WTC11 (cell line): ENCODE data around the gene RAI14. TPM values are rescaled to one million over a fixed set of nuclear protein-coding genes. Genes with fewer than 3 reads are reported as not detected.

Experiments
- ATAC-seq: fragments of 200-7000 bp; cut with Tn5 transposase; 2 replicates; pipeline ENCODE4 v1.10.0; 2021; ENCODE audit warnings: mild to moderate bottlenecking, moderate library complexity
- CTCF ChIA-PET: fragments of 300-600 bp; sonication (Branson Sonifier 250); formaldehyde crosslinking; loops from one replicate; lab custom pipeline; 2021; ENCODE audit warnings: antibody characterized with exemption; lab: Charles Lee
- POLR2A ChIA-PET: fragments of 350-600 bp; sonication (Branson Sonifier 250); formaldehyde crosslinking; loops from one replicate; lab custom pipeline; 2021; ENCODE audit warnings: antibody characterized with exemption; lab: Charles Lee
- DNase-seq: peaks from one replicate; pipeline ENCODE4 v3.0.0; 2021; ENCODE audit warnings: low spot score
- H3K27ac Mint-ChIP-seq: 2 replicates; pipeline ENCODE4 v1.8.0; 2021; ENCODE audit warnings: mixed read lengths
- H3K27me3 Mint-ChIP-seq: 2 replicates; pipeline ENCODE4 v1.8.0; 2021; ENCODE audit warnings: low read depth, mild to moderate bottlenecking, moderate library complexity, mixed read lengths
- H3K36me3 Mint-ChIP-seq: 2 replicates; pipeline ENCODE4 v1.8.0; 2021; ENCODE audit warnings: mixed read lengths
- H3K4me1 Mint-ChIP-seq: 2 replicates; pipeline ENCODE4 v1.8.0; 2022; ENCODE audit warnings: mixed read lengths
- H3K4me3 Mint-ChIP-seq: 2 replicates; pipeline ENCODE4 v1.8.0; 2021; ENCODE audit warnings: mild to moderate bottlenecking, moderate library complexity, mixed read lengths
- H3K9me3 Mint-ChIP-seq: 2 replicates; pipeline ENCODE4 v1.8.0; 2021; ENCODE audit warnings: mixed read lengths
- FOXK1 ChIP-seq: sonication (generic); formaldehyde crosslinking; IDR thresholded peaks from 2 replicates; pipeline ENCODE4 v1.8.0; 2022; ENCODE audit warnings: mild to moderate bottlenecking, moderate library complexity, missing genetic modification reagents
- GABPB1 ChIP-seq: sonication (generic); formaldehyde crosslinking; IDR thresholded peaks from 2 replicates; pipeline ENCODE4 v1.8.1; 2023; ENCODE audit warnings: mild to moderate bottlenecking, missing genetic modification reagents
- IRF2 ChIP-seq: sonication (generic); formaldehyde crosslinking; IDR thresholded peaks from 2 replicates; pipeline ENCODE4 v1.8.0; 2022; ENCODE audit warnings: low read depth, missing genetic modification reagents, borderline replicate concordance
- MYBL2 ChIP-seq: sonication (generic); formaldehyde crosslinking; IDR thresholded peaks from 2 replicates; pipeline ENCODE4 v1.8.1; 2023; ENCODE audit warnings: mild to moderate bottlenecking, moderate library complexity, missing genetic modification reagents
- NR3C1 ChIP-seq: sonication (generic); formaldehyde crosslinking; conservative IDR thresholded peaks from 2 replicates; pipeline ENCODE4 v1.8.1; 2023; ENCODE audit warnings: low read depth, mild to moderate bottlenecking, missing genetic modification reagents
- OVOL2 ChIP-seq: fragments of 250-450 bp; sonication (Bioruptor Pico); IDR thresholded peaks from 2 replicates; pipeline ENCODE4 v1.9.0; 2021; ENCODE audit warnings: mild to moderate bottlenecking, borderline replicate concordance
- PRDM15 ChIP-seq: sonication (generic); formaldehyde crosslinking; IDR thresholded peaks from 2 replicates; pipeline ENCODE4 v1.8.0; 2022; ENCODE audit warnings: missing genetic modification reagents
- RELA ChIP-seq: sonication (generic); formaldehyde crosslinking; IDR thresholded peaks from 2 replicates; pipeline ENCODE4 v1.8.1; 2022; ENCODE audit warnings: missing genetic modification reagents, mild to moderate bottlenecking, borderline replicate concordance
- TP53 ChIP-seq: sonication (generic); formaldehyde crosslinking; IDR thresholded peaks from 2 replicates; pipeline ENCODE4 v1.8.1; 2023; ENCODE audit warnings: mild to moderate bottlenecking, missing genetic modification reagents
- ZMAT4 ChIP-seq: fragments of 250-450 bp; sonication (Bioruptor Pico); IDR thresholded peaks from 2 replicates; pipeline ENCODE4 v1.9.0; 2021; ENCODE audit warnings: mild to moderate bottlenecking
- ZNF121 ChIP-seq: sonication (generic); formaldehyde crosslinking; IDR thresholded peaks from 2 replicates; pipeline ENCODE4 v1.8.0; 2023; ENCODE audit warnings: missing genetic modification reagents
- ZNF317 ChIP-seq: sonication (generic); formaldehyde crosslinking; IDR thresholded peaks from 2 replicates; pipeline ENCODE4 v1.8.1; 2023; ENCODE audit warnings: low read depth, mild to moderate bottlenecking, moderate library complexity, missing genetic modification reagents, borderline replicate concordance
- ZNF416 ChIP-seq: fragments of 250-450 bp; sonication (Bioruptor Pico); IDR thresholded peaks from 2 replicates; pipeline ENCODE4 v1.9.0; 2021; ENCODE audit warnings: mild to moderate bottlenecking, inconsistent platforms
- ZNF425 ChIP-seq: fragments of 250-450 bp; sonication (Bioruptor Pico); conservative IDR thresholded peaks from 2 replicates; pipeline ENCODE4 v1.9.0; 2021; ENCODE audit warnings: mild to moderate bottlenecking
- total RNA-seq: library from RNA; stranded (reverse); gene quantifications from 3 replicates; pipeline ENCODE4 v1.2.3, GENCODE V29; 2021
- TF ChIP-seq, protein P1 (sequence below): sonication (generic); formaldehyde crosslinking; IDR thresholded peaks from 2 replicates; pipeline ENCODE4 v1.8.0; 2022; ENCODE audit warnings: mild to moderate bottlenecking, missing genetic modification reagents
- TF ChIP-seq, protein P2 (sequence below): sonication (generic); formaldehyde crosslinking; IDR thresholded peaks from 2 replicates; pipeline ENCODE4 v1.8.1; 2023; ENCODE audit warnings: mild to moderate bottlenecking, missing genetic modification reagents, moderate library complexity
- TF ChIP-seq, protein P3 (sequence below): fragments of 250-450 bp; sonication (Bioruptor Pico); IDR thresholded peaks from 2 replicates; pipeline ENCODE4 v1.9.0; 2021; ENCODE audit warnings: mild to moderate bottlenecking, borderline replicate concordance
- TF ChIP-seq, protein P4 (sequence below): sonication (generic); formaldehyde crosslinking; IDR thresholded peaks from 2 replicates; pipeline ENCODE4 v1.8.1; 2022; ENCODE audit warnings: mild to moderate bottlenecking, moderate library complexity, missing genetic modification reagents
- TF ChIP-seq, protein P5 (sequence below): sonication (generic); formaldehyde crosslinking; conservative IDR thresholded peaks from 2 replicates; pipeline ENCODE4 v1.8.1; 2023; ENCODE audit warnings: mild to moderate bottlenecking, low read depth, missing genetic modification reagents, moderate library complexity

RAI14 gene
- total RNA-seq, 1 experiment from 2014 or later: 185 TPM

GRCh38 chr5:34771076-34771475 is 114.9 kb downstream of the RAI14 start (continued):
- TF ChIP-seq PRDM15 (CRISPR knock-in tag) (no peak), GABPB1 (CRISPR knock-in tag) (no peak), FOXK1 (no peak), TP53 (CRISPR knock-in tag) (no peak), RELA (CRISPR knock-in tag) (no peak), OVOL2 (CRISPR knock-in tag) (no peak), IRF2 (no peak), ZNF317 (CRISPR knock-in tag) (no peak), NR3C1 (CRISPR knock-in tag) (no peak)
- TF ChIP-seq, protein P1, sequence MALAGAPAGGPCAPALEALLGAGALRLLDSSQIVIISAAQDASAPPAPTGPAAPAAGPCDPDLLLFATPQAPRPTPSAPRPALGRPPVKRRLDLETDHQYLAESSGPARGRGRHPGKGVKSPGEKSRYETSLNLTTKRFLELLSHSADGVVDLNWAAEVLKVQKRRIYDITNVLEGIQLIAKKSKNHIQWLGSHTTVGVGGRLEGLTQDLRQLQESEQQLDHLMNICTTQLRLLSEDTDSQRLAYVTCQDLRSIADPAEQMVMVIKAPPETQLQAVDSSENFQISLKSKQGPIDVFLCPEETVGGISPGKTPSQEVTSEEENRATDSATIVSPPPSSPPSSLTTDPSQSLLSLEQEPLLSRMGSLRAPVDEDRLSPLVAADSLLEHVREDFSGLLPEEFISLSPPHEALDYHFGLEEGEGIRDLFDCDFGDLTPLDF (CRISPR knock-in tag): no peak

- peaks cover 33% of the 10 kb centered on the region for H3K9me3 Mint-ChIP-seq
- no peaks in the 10 kb centered on the region for H3K4me1 Mint-ChIP-seq
- H3K27ac Mint-ChIP-seq: no peak overlapping the region
- H3K27me3 Mint-ChIP-seq: no peaks in the 10 kb centered on the region
- no peak overlapping the region for H3K4me3 Mint-ChIP-seq
- peaks cover 43% of the 10 kb centered on the region for H3K36me3 Mint-ChIP-seq
- ATAC-seq: no peak
- POLR2A ChIA-PET: no interaction called here
- CTCF ChIA-PET: no interaction called here
- DNase-seq: no peak
- TF ChIP-seq, protein P2, sequence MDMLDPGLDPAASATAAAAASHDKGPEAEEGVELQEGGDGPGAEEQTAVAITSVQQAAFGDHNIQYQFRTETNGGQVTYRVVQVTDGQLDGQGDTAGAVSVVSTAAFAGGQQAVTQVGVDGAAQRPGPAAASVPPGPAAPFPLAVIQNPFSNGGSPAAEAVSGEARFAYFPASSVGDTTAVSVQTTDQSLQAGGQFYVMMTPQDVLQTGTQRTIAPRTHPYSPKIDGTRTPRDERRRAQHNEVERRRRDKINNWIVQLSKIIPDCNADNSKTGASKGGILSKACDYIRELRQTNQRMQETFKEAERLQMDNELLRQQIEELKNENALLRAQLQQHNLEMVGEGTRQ: no peak
- TF ChIP-seq, protein P3, sequence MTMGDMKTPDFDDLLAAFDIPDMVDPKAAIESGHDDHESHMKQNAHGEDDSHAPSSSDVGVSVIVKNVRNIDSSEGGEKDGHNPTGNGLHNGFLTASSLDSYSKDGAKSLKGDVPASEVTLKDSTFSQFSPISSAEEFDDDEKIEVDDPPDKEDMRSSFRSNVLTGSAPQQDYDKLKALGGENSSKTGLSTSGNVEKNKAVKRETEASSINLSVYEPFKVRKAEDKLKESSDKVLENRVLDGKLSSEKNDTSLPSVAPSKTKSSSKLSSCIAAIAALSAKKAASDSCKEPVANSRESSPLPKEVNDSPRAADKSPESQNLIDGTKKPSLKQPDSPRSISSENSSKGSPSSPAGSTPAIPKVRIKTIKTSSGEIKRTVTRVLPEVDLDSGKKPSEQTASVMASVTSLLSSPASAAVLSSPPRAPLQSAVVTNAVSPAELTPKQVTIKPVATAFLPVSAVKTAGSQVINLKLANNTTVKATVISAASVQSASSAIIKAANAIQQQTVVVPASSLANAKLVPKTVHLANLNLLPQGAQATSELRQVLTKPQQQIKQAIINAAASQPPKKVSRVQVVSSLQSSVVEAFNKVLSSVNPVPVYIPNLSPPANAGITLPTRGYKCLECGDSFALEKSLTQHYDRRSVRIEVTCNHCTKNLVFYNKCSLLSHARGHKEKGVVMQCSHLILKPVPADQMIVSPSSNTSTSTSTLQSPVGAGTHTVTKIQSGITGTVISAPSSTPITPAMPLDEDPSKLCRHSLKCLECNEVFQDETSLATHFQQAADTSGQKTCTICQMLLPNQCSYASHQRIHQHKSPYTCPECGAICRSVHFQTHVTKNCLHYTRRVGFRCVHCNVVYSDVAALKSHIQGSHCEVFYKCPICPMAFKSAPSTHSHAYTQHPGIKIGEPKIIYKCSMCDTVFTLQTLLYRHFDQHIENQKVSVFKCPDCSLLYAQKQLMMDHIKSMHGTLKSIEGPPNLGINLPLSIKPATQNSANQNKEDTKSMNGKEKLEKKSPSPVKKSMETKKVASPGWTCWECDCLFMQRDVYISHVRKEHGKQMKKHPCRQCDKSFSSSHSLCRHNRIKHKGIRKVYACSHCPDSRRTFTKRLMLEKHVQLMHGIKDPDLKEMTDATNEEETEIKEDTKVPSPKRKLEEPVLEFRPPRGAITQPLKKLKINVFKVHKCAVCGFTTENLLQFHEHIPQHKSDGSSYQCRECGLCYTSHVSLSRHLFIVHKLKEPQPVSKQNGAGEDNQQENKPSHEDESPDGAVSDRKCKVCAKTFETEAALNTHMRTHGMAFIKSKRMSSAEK (CRISPR knock-in tag): no peak
- TF ChIP-seq ZNF121 (CRISPR knock-in tag) (no peak), ZMAT4 (CRISPR knock-in tag) (no peak), ZNF416 (CRISPR knock-in tag) (no peak), ZNF425 (CRISPR knock-in tag) (no peak), MYBL2 (CRISPR knock-in tag) (no peak)
- TF ChIP-seq, protein P4, sequence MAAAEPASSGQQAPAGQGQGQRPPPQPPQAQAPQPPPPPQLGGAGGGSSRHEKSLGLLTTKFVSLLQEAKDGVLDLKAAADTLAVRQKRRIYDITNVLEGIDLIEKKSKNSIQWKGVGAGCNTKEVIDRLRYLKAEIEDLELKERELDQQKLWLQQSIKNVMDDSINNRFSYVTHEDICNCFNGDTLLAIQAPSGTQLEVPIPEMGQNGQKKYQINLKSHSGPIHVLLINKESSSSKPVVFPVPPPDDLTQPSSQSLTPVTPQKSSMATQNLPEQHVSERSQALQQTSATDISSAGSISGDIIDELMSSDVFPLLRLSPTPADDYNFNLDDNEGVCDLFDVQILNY (CRISPR knock-in tag): no peak
- TF ChIP-seq, protein P5, sequence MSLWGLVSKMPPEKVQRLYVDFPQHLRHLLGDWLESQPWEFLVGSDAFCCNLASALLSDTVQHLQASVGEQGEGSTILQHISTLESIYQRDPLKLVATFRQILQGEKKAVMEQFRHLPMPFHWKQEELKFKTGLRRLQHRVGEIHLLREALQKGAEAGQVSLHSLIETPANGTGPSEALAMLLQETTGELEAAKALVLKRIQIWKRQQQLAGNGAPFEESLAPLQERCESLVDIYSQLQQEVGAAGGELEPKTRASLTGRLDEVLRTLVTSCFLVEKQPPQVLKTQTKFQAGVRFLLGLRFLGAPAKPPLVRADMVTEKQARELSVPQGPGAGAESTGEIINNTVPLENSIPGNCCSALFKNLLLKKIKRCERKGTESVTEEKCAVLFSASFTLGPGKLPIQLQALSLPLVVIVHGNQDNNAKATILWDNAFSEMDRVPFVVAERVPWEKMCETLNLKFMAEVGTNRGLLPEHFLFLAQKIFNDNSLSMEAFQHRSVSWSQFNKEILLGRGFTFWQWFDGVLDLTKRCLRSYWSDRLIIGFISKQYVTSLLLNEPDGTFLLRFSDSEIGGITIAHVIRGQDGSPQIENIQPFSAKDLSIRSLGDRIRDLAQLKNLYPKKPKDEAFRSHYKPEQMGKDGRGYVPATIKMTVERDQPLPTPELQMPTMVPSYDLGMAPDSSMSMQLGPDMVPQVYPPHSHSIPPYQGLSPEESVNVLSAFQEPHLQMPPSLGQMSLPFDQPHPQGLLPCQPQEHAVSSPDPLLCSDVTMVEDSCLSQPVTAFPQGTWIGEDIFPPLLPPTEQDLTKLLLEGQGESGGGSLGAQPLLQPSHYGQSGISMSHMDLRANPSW (CRISPR knock-in tag): no peak
Measured at GRCh38 chr5:34772267-34773098, 116.4 kb downstream of the RAI14 start.
